H1 (cell line): Measurements from ENCODE around the gene DEPDC1. TPM values are rescaled to one million over a fixed set of nuclear protein-coding genes. Genes with fewer than 3 reads are reported as not detected.

Experiments
- CTCF ChIA-PET: fragments of 300-600 bp; sonication (Branson Sonifier 250); formaldehyde crosslinking; loops from one replicate; lab custom pipeline; 2021; ENCODE audit not compliant: partially characterized antibody; lab: Charles Lee
- POLR2A ChIA-PET: fragments of 300-600 bp; sonication (Branson Sonifier 250); formaldehyde crosslinking; loops from one replicate; lab custom pipeline; 2021; ENCODE audit warnings: inconsistent platforms; ENCODE audit not compliant: partially characterized antibody; lab: Charles Lee
- DNase-seq, 2 experiments: peaks; one replicate each; pipeline versions ENCODE4 v3.0.0 to v3.0.0-alpha.2; 2010 to 2022; ENCODE audit warnings: low spot score in 2 of 2, low read depth in 1 of 2, mixed read lengths in 1 of 2
- FAIRE-seq: peaks from 2 replicates; lab custom pipeline; 2011; peaks lifted over from hg19 to GRCh38; lab: Jason Lieb, UNC
- H2AFZ ChIP-seq: 2 replicates; pipeline ENCODE4 v1.8.1; 2012; ENCODE audit warnings: low read length, inconsistent platforms
- H2AK5ac ChIP-seq: 2 replicates; pipeline ENCODE4 v1.6.1; 2013; ENCODE audit warnings: low read depth, low read length
- H2BK120ac ChIP-seq: replicated peaks from 2 replicates; pipeline ENCODE3; 2013; ENCODE audit warnings: low read depth, low read length, inconsistent platforms
- H2BK12ac ChIP-seq: 2 replicates; pipeline ENCODE4 v1.6.1; 2013; ENCODE audit warnings: low read depth, low read length
- H2BK15ac ChIP-seq: 2 replicates; pipeline ENCODE4 v1.6.1; 2013; ENCODE audit warnings: low read length
- H2BK20ac ChIP-seq: 2 replicates; pipeline ENCODE4 v1.6.1; 2013; ENCODE audit warnings: low read length
- H2BK5ac ChIP-seq: 2 replicates; pipeline ENCODE4 v1.6.1; 2013; ENCODE audit warnings: low read depth, low read length
- H3K14ac ChIP-seq: 2 replicates; pipeline ENCODE4 v1.6.1; 2013; ENCODE audit warnings: inconsistent platforms; ENCODE audit not compliant: insufficient read length
- H3K18ac ChIP-seq: 2 replicates; pipeline ENCODE4 v1.6.1; 2013; ENCODE audit warnings: low read length; ENCODE audit errors: extremely low read depth
- H3K23ac ChIP-seq: 2 replicates; pipeline ENCODE4 v1.6.1; 2013; ENCODE audit warnings: inconsistent platforms; ENCODE audit not compliant: insufficient read length
- H3K23me2 ChIP-seq: 2 replicates; pipeline ENCODE4 v1.6.1; 2013; ENCODE audit warnings: low read depth, low read length
- H3K27ac ChIP-seq: 2 replicates; pipeline ENCODE4 v1.6.1; 2011; ENCODE audit warnings: low read depth, low read length, inconsistent platforms
- H3K27me3 ChIP-seq, 4 experiments: replicated peaks in 1 of 4; 1 replicate in 1 of 4; 2 replicates in 3 of 4; pipeline versions ENCODE4 v1.6.1 to v1.8.1; 2011 to 2013; ENCODE audit warnings: low read length in 3 of 4, mild to moderate bottlenecking in 3 of 4, inconsistent platforms in 2 of 4, mixed read lengths in 2 of 4, moderate library complexity in 1 of 4; ENCODE audit not compliant: control insufficient read depth in 3 of 4, insufficient read depth in 3 of 4; ENCODE audit errors: extremely low read depth in 1 of 4
- H3K36me3 ChIP-seq, 4 experiments: 2 replicates each; pipeline versions ENCODE4 v1.6.1 to v1.8.1; 2011 to 2013; ENCODE audit warnings: mild to moderate bottlenecking in 4 of 4, low read length in 3 of 4, moderate library complexity in 2 of 4, control low read depth in 1 of 4, inconsistent platforms in 1 of 4; ENCODE audit not compliant: insufficient read depth in 4 of 4, control insufficient read depth in 2 of 4
- H3K4ac ChIP-seq: replicated peaks from 2 replicates; pipeline ENCODE3; 2013; ENCODE audit warnings: low read length, low read depth, mixed read lengths, inconsistent platforms; ENCODE audit not compliant: insufficient read length
- H3K4me1 ChIP-seq, 4 experiments: replicated peaks in 1 of 4; 1 replicate in 1 of 4; 2 replicates in 3 of 4; pipeline versions ENCODE4 v1.6.1 to v1.8.1; 2011 to 2013; ENCODE audit warnings: low read length in 3 of 4, inconsistent platforms in 2 of 4, mixed read lengths in 1 of 4; ENCODE audit not compliant: insufficient read depth in 4 of 4, control insufficient read depth in 3 of 4
- H3K4me2 ChIP-seq, 2 experiments: 2 replicates each; pipeline versions ENCODE4 v1.6.1 to v1.8.1; 2011 to 2013; ENCODE audit warnings: low read depth in 2 of 2, low read length in 2 of 2, control low read depth in 1 of 2, inconsistent platforms in 1 of 2, mild to moderate bottlenecking in 1 of 2; ENCODE audit not compliant: insufficient read depth in 1 of 2
- H3K4me3 ChIP-seq, 4 experiments: fragments of 200-600, 300-600 bp in 1 of 4; sonication (generic), shearing (Covaris generic), sonication (Bioruptor Twin) in 1 of 4; 2 replicates each; pipeline versions ENCODE4 v1.5.1 to v1.8.1; 2011 to 2016; ENCODE audit warnings: low read length in 4 of 4, low read depth in 3 of 4, control low read depth in 2 of 4, inconsistent platforms in 2 of 4, mild to moderate bottlenecking in 2 of 4, mixed read lengths in 1 of 4, moderate library complexity in 1 of 4; ENCODE audit not compliant: insufficient read depth in 2 of 4; ENCODE audit errors: extremely low read depth in 1 of 4
- H3K56ac ChIP-seq: replicated peaks from 2 replicates; pipeline ENCODE3; 2013; ENCODE audit warnings: low read depth, mild to moderate bottlenecking, mixed read lengths, low read length, inconsistent platforms; ENCODE audit not compliant: insufficient read length
- H3K79me1 ChIP-seq: 2 replicates; pipeline ENCODE4 v1.6.1; 2013; ENCODE audit warnings: low read depth, low read length, control low read depth
- H3K79me2 ChIP-seq, 2 experiments: 2 replicates each; pipeline versions ENCODE4 v1.6.1 to v1.8.1; 2012 to 2013; ENCODE audit warnings: low read length in 2 of 2, mild to moderate bottlenecking in 2 of 2, inconsistent platforms in 1 of 2; ENCODE audit not compliant: insufficient read depth in 2 of 2, control insufficient read depth in 1 of 2
- H3K9ac ChIP-seq, 4 experiments: replicated peaks in 1 of 4; 1 replicate in 1 of 4; 2 replicates in 3 of 4; pipeline versions ENCODE4 v1.6.1 to v1.8.1; 2011 to 2013; ENCODE audit warnings: low read depth in 3 of 4, low read length in 3 of 4, control low read depth in 2 of 4, mild to moderate bottlenecking in 2 of 4, moderate library complexity in 2 of 4, inconsistent platforms in 1 of 4; ENCODE audit errors: extremely low read depth in 1 of 4
- H3K9me3 ChIP-seq, 2 experiments: 2 replicates each; pipeline versions ENCODE4 v1.6.1 to v1.8.1; 2012 to 2013; ENCODE audit warnings: mild to moderate bottlenecking in 2 of 2, moderate library complexity in 2 of 2, control low read depth in 1 of 2, inconsistent platforms in 1 of 2, low read depth in 1 of 2, low read length in 1 of 2, mixed read lengths in 1 of 2; ENCODE audit not compliant: insufficient read depth in 2 of 2
- H4K20me1 ChIP-seq, 2 experiments: replicated peaks in 1 of 2; 2 replicates each; pipeline versions ENCODE3 to v1.8.1; 2011 to 2013; ENCODE audit warnings: inconsistent platforms in 2 of 2, low read length in 2 of 2, mild to moderate bottlenecking in 1 of 2; ENCODE audit not compliant: insufficient read depth in 2 of 2, control insufficient read depth in 1 of 2
- H4K5ac ChIP-seq: 2 replicates; pipeline ENCODE4 v1.6.1; 2013; ENCODE audit warnings: low read length, low read depth, mixed read lengths, inconsistent platforms; ENCODE audit not compliant: insufficient read length
- H4K8ac ChIP-seq: 2 replicates; pipeline ENCODE4 v1.8.0; 2013; ENCODE audit warnings: mild to moderate bottlenecking, moderate library complexity, low read length, inconsistent platforms; ENCODE audit not compliant: insufficient read depth; ENCODE audit errors: extremely low read depth
- H4K91ac ChIP-seq: replicated peaks from 2 replicates; pipeline ENCODE3; 2013; ENCODE audit warnings: low read length, mixed read lengths, inconsistent platforms; ENCODE audit not compliant: insufficient read length
- TEAD4 ChIP-seq: IDR thresholded peaks from 2 replicates; pipeline ENCODE4 v1.6.1; 2012; ENCODE audit warnings: low read depth, low read length, inconsistent platforms, mixed read lengths
- WGBS, 2 experiments: shearing (Covaris generic) in 1 of 2; methylation state at CpG; one replicate each; pipeline versions ENCODE4 v1.1.6 to v1.1.7; 2013 to 2015; ENCODE audit warnings: low lambda C conversion rate in 2 of 2, mixed read lengths in 2 of 2, inconsistent platforms in 1 of 2, low coverage in 1 of 2, missing lambda C conversion rate in 1 of 2; ENCODE audit not compliant: insufficient replicate concordance in 2 of 2, insufficient coverage in 1 of 2, insufficient read length in 1 of 2; ENCODE audit errors: extremely low coverage in 1 of 2, missing lambda C conversion rate in 1 of 2; 5-methylcytosine and 5-hydroxymethylcytosine counted together
- polyA plus RNA-seq, 7 experiments: library from polyadenylated mRNA; depleted of rRNA in 3 of 7; stranded (reverse) in 5 of 7; unstranded in 2 of 7; fragments of >200 nt in 5 of 7; fragments of 200-250 nt in 2 of 7; gene quantifications; 1 replicate in 5 of 7; 2 replicates in 1 of 7; 4 replicates in 1 of 7; pipeline versions ENCODE4 v1.2.1 to v1.2.3, GENCODE V29; 2011 to 2013; ENCODE audit warnings: missing spikeins in 2 of 7, mixed read lengths in 2 of 7
- total RNA-seq: library from RNA; stranded (reverse); fragmentation: NEBNext Ultra II Directional; extraction: Animal tissue kit (Norgen Biotek cat#: 25700); gene quantifications from 2 replicates; pipeline ENCODE4 v1.2.1, GENCODE V29; 2021

Gene DEPDC1
- total and polyA plus RNA-seq, 2 of the 8 experiments (the other 6 are each of a cell fraction or from before 2014, with no cell fraction given) = 5.5 to 46.5 TPM

GRCh38 chr1:68459796-68460195, 37.1 kb downstream of the DEPDC1 start:
- Histone ChIP-seq H3K14ac (no peak overlapping the region), H3K4me1 (no peaks in the 10 kb centered on the region; a peak in 1 of 7 replicates), H3K27ac (no peak overlapping the region), H3K79me1 (no peaks in the 10 kb centered on the region), H3K36me3 (no peaks in the 10 kb centered on the region), H2BK120ac (no peak overlapping the region), H3K18ac (no peak overlapping the region), H3K23ac (no peak overlapping the region), H4K20me1 (no peaks in the 10 kb centered on the region), H2BK15ac (no peak overlapping the region), H3K56ac (no peak overlapping the region), H2BK12ac (no peak overlapping the region), H3K4me3 (no peak overlapping the region), H2BK20ac (no peak overlapping the region), H2BK5ac (no peak overlapping the region), H3K27me3 (no peaks in the 10 kb centered on the region), H4K91ac (no peak overlapping the region), H3K23me2 (no peaks in the 10 kb centered on the region), H4K5ac (no peak overlapping the region), H2AFZ (no peak overlapping the region), H3K79me2 (no peaks in the 10 kb centered on the region), H4K8ac (no peak overlapping the region), H3K9ac (no peak overlapping the region), H3K9me3 (0 out of 4 replicates have a peak, but pooled peaks cover 0 to 3% of the 10 kb centered on the region in 2 experiments), H3K4me2 (no peak overlapping the region), H3K4ac (no peak overlapping the region), H2AK5ac (no peak overlapping the region)
- POLR2A ChIA-PET = no interaction called here
- no peak for TF ChIP-seq TEAD4
- FAIRE-seq = no peak
- CTCF ChIA-PET = no interaction called here
- 92% methylated on average over 1 of the region's 1 CpG; no CpG with 5 or more reads in 1 of the 2 experiments for WGBS, 2 experiments
- DNase-seq = no peak
